PC-9 (cell line): ENCODE results near the gene CNNM3. TPM values are rescaled to one million over a fixed set of nuclear protein-coding genes. Genes with fewer than 3 reads are reported as not detected.
"Not testable (repeated sequence)": the region's sequence is repeated elsewhere in the genome, so short reads cannot be mapped to it uniquely, and the experiment has no call there.

Source experiments
- BruUV-seq: library from RNA; stranded (reverse); fragments of 400-500 nt; replicated peaks from 2 replicates; lab custom pipeline; 2021; lab: Mats Ljungman, UMichigan
- CTCF ChIA-PET: fragments of 300-600 bp; sonication (Branson Sonifier 250); formaldehyde crosslinking; loops from one replicate; lab custom pipeline; 2022; ENCODE audit warnings: antibody characterized with exemption; lab: Charles Lee
- POLR2A ChIA-PET: fragments of 300-600 bp; sonication (Branson Sonifier 250); formaldehyde crosslinking; loops from one replicate; lab custom pipeline; 2022; ENCODE audit warnings: antibody characterized with exemption; ENCODE audit not compliant: unreplicated experiment; lab: Charles Lee
- DNase-seq, 2 experiments: peaks; one replicate each; pipeline versions ENCODE4 v3.0.0 to v3.0.0-alpha.2; 2015 to 2022; ENCODE audit warnings: mixed read lengths in 1 of 2
- H2AFZ ChIP-seq: fragments of 200-600 bp; sonication (generic); 2 replicates; pipeline ENCODE4 v1.8.1; 2017; ENCODE audit warnings: antibody characterized with exemption
- H3F3A ChIP-seq: fragments of 200-600 bp; sonication (generic); 2 replicates; pipeline ENCODE4 v1.8.1; 2017; ENCODE audit warnings: antibody characterized with exemption, mild to moderate bottlenecking, low read depth; ENCODE audit not compliant: insufficient read depth
- H3K27ac ChIP-seq: fragments of 200-600 bp; sonication (generic); 2 replicates; pipeline ENCODE4 v1.6.1; 2016; ENCODE audit warnings: mixed run types
- H3K27me3 ChIP-seq: fragments of 200-600 bp; sonication (generic); 2 replicates; pipeline ENCODE4 v1.6.1; 2016; ENCODE audit warnings: low read depth, mixed run types; ENCODE audit not compliant: insufficient read depth
- H3K36me3 ChIP-seq: fragments of 200-600 bp; sonication (generic); 2 replicates; pipeline ENCODE4 v1.6.1; 2016; ENCODE audit warnings: low read depth, mixed run types
- H3K4me1 ChIP-seq: fragments of 200-600 bp; sonication (generic); replicated peaks from 2 replicates; pipeline ENCODE4 v1.6.1; 2016; ENCODE audit warnings: mixed run types; ENCODE audit not compliant: insufficient read depth
- H3K4me2 ChIP-seq: fragments of 200-600 bp; sonication (generic); 2 replicates; pipeline ENCODE4 v1.6.1; 2017; ENCODE audit warnings: mixed run types
- H3K4me3 ChIP-seq: fragments of 200-600 bp; sonication (generic); 2 replicates; pipeline ENCODE4 v1.6.1; 2016; ENCODE audit warnings: mixed run types
- H3K79me2 ChIP-seq: fragments of 200-600 bp; sonication (generic); 2 replicates; pipeline ENCODE4 v1.6.1; 2017; ENCODE audit warnings: low read depth, mixed run types
- H3K9me2 ChIP-seq: fragments of 200-600 bp; sonication (generic); 2 replicates; pipeline ENCODE4 v1.8.1; 2017; ENCODE audit warnings: mild to moderate bottlenecking; ENCODE audit not compliant: insufficient read depth
- H3K9me3 ChIP-seq: fragments of 200-600 bp; sonication (generic); 2 replicates; pipeline ENCODE4 v1.8.1; 2016; ENCODE audit warnings: low read depth; ENCODE audit not compliant: insufficient read depth
- H4K20me1 ChIP-seq: fragments of 200-600 bp; sonication (generic); 2 replicates; pipeline ENCODE4 v1.8.1; 2017; ENCODE audit not compliant: insufficient read depth
- CTCF ChIP-seq: fragments of 200-600 bp; sonication (generic); conservative IDR thresholded peaks from 2 replicates; pipeline ENCODE4 v1.6.1; 2017; ENCODE audit warnings: mixed run types, antibody characterized with exemption, mild to moderate bottlenecking, moderate library complexity
- EZH2 ChIP-seq: fragments of 200-600 bp; sonication (generic); IDR thresholded peaks from 2 replicates; pipeline ENCODE4 v1.8.0; 2017; ENCODE audit warnings: antibody characterized with exemption, low read depth
- intact Hi-C: fragments of 100-400 bp; cut with micrococcal nuclease; formaldehyde crosslinking; loops from one replicate; pipeline ENCODE4 v1.10.0; 2022; ENCODE audit not compliant: unreplicated experiment
- total RNA-seq: library from RNA; stranded (reverse); gene quantifications from 2 replicates; pipeline ENCODE4 v1.2.3, GENCODE V29; 2021

Gene CNNM3
- total RNA-seq, 1 experiment from 2014 or later = 28.7 TPM

- H3K79me2 ChIP-seq = no peaks in the 10 kb centered on the region
- no peak overlapping the region for H3K4me3 ChIP-seq
- H3K27me3 ChIP-seq = no peaks in the 10 kb centered on the region
- no peak for TF ChIP-seq EZH2
- no peak for TF ChIP-seq CTCF
- intact Hi-C loops = loop anchor here (5.0 kb wide), 2 partner anchors 188 to 203 kb away; no protein-coding TSS in a partner anchor
- CTCF ChIA-PET = no interaction called here
- H3K9me3 ChIP-seq = no peaks in the 10 kb centered on the region
- BruUV-seq = no TSS peak
- POLR2A ChIA-PET = no interaction called here
- no peak overlapping the region for H3K4me2 ChIP-seq
- no peak for DNase-seq
- peaks cover 14% of the 10 kb centered on the region for H3F3A ChIP-seq
- no peaks in the 10 kb centered on the region for H3K9me2 ChIP-seq
- H4K20me1 ChIP-seq = no peaks in the 10 kb centered on the region
- no peaks in the 10 kb centered on the region for H3K36me3 ChIP-seq
- no peak overlapping the region for H3K27ac ChIP-seq
- no peaks in the 10 kb centered on the region for H3K4me1 ChIP-seq
- no peak overlapping the region for H2AFZ ChIP-seq
These were observed 11.1 kb upstream of the CNNM3 start for GRCh38 chr2:96804986-96805385.

GRCh38 chr2:96805946-96806345, 10.1 kb upstream of the CNNM3 start:
- H3K4me2 ChIP-seq, H3K4me3 ChIP-seq, intact Hi-C loops, H3K36me3 ChIP-seq, POLR2A ChIA-PET, H3K9me3 ChIP-seq, H3K27me3 ChIP-seq, H3F3A ChIP-seq, BruUV-seq, H3K79me2 ChIP-seq, H3K9me2 ChIP-seq, DNase-seq, H2AFZ ChIP-seq, H4K20me1 ChIP-seq, H3K27ac ChIP-seq, H3K4me1 ChIP-seq: not testable (repeated sequence)
- CTCF ChIA-PET = interaction anchor here (0.6 kb wide), 2 partner anchors 100 to 193 kb away, joined by 3 read pairs; no protein-coding TSS in a partner anchor

GRCh38 chr2:96806468-96807126, 9.5 kb upstream of the CNNM3 start:
- H4K20me1 ChIP-seq = no peaks in the 10 kb centered on the region
- H3K9me3 ChIP-seq = no peaks in the 10 kb centered on the region
- no peaks in the 10 kb centered on the region for H3K9me2 ChIP-seq
- H3K27ac ChIP-seq = no peak overlapping the region
- H3K4me3 ChIP-seq = no peak overlapping the region
- peaks cover 9% of the 10 kb centered on the region; the same call in 1 of the 2 replicates for H3F3A ChIP-seq
- POLR2A ChIA-PET = interaction anchor here (0.6 kb wide), 1 partner anchor 38 kb away, joined by 7 read pairs; no protein-coding TSS in a partner anchor
- intact Hi-C loops = no loop called here
- no peak overlapping the region for H2AFZ ChIP-seq
- no TSS peak for BruUV-seq
- CTCF ChIA-PET = no interaction called here
- no peak overlapping the region for H3K4me2 ChIP-seq
- TF ChIP-seq EZH2 (no peak), CTCF (no peak)
- H3K36me3 ChIP-seq = no peaks in the 10 kb centered on the region
- no peaks in the 10 kb centered on the region for H3K4me1 ChIP-seq
- no peaks in the 10 kb centered on the region for H3K27me3 ChIP-seq
- no peaks in the 10 kb centered on the region for H3K79me2 ChIP-seq
- no peak for DNase-seq
